Limb (tissue), 2 donors: ENCODE data around the gene FOXRED2.
"Not testable (repeated sequence)": the region's sequence is repeated elsewhere in the genome, so short reads cannot be mapped to it uniquely, and the experiment has no call there.

Source experiments
- DNase-seq, 2 donors: peaks; one replicate each; pipeline ENCODE4 v3.0.0-alpha.2; 2016; ENCODE audit errors: extremely low spot score in 2 of 2

Gene FOXRED2

DNA sequence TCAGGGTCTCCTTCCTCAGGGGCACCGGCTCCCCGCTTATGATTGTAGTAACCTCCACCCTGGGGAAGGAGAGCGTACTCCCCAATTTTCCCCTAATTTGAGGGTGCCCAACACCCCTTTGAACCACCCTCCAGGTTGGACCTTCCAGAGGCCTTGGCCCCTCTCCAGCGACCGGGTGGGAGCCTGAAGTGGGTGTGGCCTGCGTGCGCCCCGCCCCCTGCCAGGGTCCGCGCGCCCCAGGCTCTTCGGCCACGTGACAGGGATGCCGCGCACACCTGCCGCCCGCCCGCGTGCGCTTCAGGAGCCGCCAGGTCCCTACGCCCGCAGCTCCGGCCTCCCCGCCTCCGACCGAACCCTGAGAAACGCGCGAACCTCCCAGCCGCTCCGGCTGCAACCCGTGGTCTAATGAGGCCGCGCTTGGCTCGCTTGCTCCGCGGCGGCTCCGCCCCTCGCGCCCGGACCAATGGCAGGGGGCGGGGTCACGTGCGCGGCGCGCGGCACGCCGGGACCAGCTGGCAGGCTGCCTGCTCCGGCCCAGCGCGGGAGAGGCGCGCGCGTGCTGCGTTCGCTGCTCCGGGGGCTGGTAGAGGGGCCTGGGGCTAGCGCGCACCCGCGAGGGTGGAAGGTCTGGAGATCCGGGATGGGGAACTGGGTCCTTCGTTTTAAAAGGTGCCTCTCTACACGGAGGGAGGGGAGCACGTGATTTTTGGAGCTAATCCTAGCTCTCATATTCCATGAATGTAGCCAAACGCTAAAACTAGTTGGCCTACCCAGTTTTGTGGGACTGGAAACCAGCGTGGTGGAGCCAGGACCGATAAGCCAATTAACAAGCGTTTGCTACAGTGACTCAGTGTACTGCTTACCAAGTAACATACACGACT, at the start of gene FOXRED2:
Gene FOXRED2, minus strand, starts transcription at position 404 of the 881 bp plus-strand sequence. CDS start 618 bp downstream, outside the sequence.
- peak; percentile 90 to 95 for DNase-seq

DNA sequence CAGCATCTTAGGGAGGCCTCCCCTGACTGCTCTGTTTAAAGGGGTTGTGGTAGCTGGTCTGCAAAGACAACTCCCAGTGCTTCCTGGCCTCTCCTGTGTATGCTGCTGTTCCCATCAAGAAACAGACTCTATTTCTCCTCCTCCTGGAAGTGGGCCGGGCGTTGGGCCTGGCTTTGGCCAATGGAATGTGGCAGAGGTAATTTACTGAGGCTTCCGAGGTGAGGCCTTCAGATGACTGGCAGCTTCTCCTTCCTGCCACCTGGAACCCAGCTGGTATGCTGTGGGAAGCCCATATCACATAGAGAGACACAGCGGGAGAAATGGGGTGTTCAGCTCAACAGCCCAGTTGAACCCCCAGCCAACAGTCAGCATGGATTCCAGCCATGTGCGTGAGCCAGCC, 47.3 kb upstream of the FOXRED2 start:
- no peak for DNase-seq

DNA sequence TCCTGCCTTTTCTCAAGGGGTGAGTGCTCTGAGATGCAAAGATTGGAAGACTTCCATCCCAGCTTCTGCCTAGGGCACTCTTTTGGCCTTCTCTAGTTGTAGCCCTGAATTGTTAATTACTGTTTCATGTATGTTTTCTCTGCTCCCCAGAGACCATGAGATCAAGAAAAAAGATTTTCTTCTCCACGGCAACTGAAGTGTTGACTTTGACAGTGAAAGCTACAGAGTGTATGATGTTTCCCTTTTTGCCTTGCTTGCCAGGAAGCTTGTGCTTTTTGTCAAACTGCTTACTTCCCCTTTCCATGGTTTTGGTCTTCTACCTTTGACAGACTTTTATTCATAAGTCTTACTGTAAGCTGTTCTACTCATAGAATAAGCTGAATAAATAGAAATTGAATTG, 45.4 kb upstream of the FOXRED2 start:
- DNase-seq = no peak

DNA sequence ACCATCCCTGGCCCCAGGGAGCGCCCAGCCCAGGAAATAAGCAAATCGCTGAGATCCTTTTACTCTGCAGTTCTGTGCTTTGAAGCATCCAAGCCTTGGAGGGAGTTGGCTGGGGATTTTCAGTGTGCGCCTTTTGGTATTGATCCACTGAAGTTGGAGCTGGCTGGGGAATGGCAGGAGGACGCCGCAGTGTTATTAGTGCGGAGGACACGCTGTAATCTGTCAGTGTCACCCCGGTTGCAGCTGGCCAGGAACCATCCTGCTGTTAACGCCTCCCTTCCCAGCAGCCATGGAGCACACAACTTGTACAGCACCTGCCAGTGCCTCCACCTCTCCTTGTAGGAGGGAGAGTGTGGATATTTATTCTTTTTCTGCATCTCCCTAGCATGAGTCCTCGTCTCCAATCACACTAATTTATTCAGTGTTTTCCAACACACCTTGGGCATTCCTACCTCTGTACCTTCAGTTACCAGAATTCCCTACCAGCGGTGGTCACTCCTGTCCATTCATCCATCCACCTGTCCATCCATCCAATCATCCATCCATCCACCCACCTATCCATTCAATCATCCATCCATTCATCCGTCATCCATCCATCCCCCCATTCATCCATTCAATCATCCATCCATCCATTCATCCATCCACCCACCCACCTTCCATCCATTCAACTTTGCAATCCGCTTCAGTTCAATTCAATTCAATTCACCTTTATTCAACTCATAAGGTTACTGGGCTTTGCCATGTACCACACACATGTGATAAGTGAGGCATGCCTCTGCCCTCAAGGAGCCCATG, 44.1 kb upstream of the FOXRED2 start:
- no peak for DNase-seq

DNA sequence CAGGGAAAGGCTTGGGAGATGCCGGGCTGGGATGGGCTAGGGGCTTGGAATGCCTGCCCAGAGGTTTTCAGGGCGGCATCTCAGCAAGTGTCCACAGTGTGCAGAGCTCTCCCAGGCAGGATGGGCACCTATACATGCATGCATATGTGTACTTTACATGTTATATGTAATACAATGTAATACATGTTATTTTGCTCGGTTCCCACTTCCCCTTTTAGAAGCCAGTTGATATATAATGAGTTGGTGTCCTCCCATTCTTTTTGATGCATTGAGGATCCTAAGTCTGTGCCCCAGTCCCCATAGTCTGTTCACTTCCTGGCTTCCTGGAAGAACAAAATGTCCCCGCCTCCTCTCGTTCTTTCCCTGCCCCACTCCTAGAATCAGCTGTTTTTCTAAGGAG, 42.2 kb upstream of the FOXRED2 start:
- no peak for DNase-seq

DNA sequence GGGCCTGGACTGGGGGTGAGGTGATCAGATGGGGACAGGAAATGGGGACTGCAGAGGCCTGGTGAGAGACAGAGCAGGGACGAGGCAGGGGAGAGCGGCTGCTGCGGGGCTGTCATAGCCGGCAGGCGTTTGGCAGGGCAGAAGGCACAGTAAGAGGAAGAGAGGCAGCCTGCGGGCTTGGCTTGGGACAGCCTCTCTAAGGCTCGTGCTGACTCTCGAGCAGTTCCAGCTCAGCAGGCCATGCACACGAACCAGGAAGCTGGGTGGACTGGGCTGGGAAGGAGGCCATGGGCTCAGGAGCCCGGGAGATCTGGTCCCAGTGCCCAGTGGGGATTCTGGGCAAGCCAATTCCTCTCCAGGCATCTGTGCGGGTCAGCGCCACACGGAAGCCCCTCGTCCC, 41.8 kb upstream of the FOXRED2 start:
- no peak for DNase-seq

DNA sequence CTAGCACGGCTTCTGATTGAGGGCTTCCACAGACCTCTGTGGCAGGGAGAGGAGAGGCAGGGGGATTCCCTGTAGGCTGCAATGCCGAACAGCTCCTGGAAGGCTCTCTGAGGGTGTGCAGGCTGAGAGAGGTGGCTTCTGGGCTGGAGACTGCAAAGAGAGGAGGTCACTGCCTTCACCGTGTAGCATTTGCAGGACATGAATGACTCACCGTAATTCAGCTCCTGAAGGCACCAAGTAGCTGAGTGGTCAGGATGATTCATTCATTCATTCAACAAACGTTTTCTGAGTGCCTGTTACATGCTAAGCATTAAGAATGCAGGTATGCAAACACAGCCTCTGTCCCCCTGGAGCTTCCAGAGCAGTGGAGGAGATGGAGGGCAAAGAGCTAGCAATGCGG, 40.1 kb upstream of the FOXRED2 start:
- no peak for DNase-seq

DNA sequence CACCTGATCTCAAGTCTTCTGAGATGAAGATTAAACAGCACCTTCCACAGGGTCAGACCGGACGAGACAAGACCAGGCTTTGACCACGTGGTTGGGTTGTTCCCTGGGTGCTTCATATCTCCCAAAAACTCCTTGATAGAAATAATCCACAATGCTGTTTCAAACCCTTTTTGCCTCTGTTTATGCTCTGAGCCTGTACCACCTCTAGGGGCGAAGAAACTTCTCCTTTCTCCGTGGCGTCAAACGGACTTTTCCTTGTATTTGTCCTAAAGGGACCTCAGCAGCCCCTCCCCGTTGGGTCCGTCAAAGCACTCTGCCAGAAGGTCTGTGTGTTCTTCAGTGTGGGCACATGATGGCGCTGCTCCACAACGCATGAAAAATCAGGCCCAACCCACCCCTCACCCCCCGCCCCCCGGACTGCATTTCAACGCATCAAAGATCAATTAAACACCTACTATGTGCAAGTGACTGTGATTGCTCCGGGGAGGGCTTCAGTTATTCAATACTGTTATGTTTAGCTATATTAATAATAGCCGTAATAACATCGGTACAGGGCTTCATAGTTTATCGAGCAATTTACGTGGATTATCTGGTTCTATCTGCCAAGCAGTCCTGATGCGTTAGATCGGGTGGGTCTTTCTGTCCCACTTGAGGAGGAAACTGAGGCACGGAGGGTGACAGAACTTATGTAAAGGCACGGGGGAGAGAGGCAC, 39.4 kb upstream of the FOXRED2 start:
- peak; percentile 38 to 72 for DNase-seq

DNA sequence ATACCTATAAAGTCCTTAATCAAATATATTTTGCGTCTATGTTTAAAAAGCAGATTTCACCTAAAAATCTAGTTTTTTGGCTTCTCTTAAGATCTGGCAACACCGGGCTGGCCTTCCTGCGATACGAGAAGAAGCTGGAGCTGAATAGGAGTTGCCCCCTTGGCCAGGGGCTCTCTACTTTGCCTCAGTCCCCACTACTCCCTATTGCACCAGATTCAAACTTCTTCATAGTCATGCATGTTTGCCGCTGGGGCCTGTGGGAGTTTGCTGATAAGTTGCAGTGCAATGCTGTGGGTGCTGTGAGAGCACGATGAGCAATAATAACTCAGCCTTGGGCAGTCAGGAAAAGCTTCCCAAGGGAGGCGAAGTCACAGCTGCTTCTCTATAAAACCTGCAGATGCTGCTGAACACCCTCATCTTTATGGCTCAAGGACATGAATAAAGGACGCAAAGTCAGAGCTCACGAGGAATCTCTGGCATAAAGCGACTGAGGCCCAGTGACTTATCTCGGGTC, 37.3 kb upstream of the FOXRED2 start:
- no peak for DNase-seq

DNA sequence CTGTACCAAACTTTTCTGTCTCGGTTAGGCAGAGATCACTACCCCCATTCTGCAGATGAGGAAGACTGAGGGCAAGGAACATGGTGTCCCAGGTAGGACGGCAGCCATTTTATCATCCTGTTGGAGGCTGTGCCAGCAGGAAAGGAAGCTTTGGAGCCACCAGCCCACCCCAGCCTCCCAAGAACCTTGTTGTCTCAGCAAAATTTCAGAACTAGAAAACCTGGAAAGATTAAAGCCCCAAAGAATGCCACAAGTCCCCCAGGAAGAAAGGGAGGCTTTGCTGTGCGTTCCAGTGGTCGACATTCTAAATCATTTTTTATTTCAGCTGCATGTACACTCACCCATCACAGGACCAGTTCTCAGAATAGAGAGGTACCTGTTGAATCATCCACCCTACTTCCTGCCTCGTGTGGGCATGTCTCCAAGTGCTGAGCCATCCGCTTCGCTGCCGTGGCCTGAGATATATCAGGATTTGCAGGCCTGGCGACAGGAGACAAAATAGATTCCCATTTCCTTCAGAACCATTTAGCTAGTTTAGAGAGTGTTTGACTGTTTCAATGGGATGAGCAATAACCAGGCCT, 35.1 kb upstream of the FOXRED2 start:
- DNase-seq = no peak

DNA sequence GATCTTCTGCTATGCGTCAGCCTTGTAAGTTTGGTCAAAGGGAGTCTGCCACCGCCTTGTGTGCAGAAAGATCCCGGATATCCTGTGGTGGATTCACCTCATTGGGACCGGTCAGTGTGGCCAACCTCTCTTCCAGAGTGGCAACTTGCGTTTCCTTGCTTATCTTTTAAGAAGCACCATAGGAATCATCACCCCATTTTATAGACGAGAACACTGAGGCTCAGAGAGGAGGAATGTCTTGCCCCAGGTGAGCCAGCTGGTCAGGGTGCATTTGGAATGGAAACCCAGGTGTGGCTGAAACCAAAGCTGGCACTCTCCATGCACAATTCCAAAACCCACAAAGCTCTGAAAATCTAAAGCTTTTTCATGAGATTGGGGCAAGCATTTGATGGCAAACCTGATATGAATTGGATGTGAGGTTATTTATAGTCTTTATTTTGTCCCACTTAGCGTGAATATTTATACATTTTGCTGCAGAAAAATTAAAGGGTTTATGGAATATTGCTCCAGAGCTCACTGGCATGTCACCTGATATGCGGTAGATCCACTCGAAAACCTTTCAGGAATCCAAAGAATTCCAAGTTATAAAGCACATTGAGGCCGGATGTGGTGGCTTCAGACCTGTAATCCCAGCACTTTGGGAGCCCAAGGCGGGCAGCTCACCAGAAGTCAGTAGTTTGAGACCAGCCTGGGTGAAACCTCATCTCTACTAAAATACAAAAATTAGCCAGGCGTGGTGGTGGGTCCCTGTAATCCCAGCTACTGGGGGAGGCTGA, 34.2 kb upstream of the FOXRED2 start:
- DNase-seq = no peak

DNA sequence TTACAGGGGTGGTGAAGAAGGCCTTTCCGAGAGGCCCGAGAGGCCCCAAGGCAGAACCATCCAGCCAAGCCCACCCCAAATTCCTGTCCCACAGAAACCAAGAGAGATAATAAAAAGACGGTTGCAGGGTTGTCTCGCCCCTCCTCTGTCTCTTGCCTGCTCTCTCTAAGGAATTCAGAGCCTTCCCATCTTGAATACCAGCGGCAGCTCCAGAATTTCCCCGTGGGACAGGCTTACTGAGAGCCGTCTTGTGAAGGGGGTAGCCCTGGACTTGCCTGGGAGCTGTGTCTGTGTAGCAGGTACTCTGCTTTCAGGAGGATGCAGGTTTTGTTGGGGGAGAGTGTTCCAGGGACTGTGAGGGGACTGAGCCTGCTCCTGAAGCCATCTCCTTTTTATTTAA, 31.7 kb upstream of the FOXRED2 start:
- no peak for DNase-seq

DNA sequence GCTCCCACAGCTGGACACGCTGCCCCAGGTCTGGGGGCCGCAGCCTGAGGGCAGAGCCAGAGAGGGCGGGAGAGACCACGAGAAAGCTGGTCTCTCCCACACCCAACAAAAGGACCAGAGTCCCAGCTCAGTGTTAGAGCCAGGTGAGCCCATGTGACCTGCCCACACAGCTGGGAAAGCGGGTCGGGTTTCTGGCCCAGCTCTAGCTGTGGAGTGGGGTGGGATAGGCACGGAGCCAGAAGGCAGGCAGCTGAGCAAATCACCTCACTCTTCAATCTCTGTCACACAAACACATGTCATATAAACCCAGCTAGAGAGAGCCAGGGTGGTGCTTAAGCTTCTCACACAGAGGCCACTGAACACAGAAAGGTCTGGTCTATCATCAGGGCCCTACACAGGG, 29.9 kb upstream of the FOXRED2 start:
- peak in 1 of 2 donors; percentile 51 for DNase-seq

DNA sequence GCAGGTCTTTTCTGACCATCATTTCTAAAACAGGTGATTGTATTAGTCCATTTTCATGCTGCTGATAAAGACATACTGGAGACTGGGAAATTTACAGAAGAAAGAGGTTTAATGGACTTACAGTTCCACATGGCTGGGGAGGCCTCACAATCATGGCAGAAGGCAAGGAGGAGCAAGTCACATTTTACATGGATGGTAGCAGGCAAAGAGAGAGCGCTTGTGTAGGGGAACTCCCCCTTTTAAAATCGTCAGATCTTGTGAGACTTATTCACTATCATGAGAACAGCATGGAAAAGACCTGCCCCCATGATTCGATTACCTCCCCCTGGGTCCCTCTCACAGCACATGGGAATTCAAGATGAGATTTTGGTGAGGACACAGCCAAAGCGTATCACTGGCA, 26.5 kb upstream of the FOXRED2 start:
- DNase-seq = not testable (repeated sequence)

DNA sequence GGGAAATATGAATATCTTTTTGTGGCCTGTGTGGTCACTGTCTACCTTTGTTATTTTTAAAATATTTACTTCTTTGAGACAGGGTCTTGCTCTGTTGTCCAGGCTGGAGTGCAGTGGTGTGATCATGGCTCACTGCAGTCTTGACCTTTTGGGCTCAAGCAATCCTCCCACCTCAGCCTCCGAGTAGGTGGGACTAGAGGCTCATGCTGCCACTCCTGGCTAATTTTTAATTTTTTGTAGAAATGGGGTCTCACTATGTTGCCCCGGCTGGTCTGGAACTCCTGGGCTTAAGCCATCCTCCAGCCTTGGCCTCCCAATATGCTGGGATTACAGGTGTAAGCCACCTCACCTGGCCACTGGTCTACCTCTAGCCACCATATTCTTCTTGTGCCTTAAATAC, 25.6 kb upstream of the FOXRED2 start:
- DNase-seq = no peak

DNA sequence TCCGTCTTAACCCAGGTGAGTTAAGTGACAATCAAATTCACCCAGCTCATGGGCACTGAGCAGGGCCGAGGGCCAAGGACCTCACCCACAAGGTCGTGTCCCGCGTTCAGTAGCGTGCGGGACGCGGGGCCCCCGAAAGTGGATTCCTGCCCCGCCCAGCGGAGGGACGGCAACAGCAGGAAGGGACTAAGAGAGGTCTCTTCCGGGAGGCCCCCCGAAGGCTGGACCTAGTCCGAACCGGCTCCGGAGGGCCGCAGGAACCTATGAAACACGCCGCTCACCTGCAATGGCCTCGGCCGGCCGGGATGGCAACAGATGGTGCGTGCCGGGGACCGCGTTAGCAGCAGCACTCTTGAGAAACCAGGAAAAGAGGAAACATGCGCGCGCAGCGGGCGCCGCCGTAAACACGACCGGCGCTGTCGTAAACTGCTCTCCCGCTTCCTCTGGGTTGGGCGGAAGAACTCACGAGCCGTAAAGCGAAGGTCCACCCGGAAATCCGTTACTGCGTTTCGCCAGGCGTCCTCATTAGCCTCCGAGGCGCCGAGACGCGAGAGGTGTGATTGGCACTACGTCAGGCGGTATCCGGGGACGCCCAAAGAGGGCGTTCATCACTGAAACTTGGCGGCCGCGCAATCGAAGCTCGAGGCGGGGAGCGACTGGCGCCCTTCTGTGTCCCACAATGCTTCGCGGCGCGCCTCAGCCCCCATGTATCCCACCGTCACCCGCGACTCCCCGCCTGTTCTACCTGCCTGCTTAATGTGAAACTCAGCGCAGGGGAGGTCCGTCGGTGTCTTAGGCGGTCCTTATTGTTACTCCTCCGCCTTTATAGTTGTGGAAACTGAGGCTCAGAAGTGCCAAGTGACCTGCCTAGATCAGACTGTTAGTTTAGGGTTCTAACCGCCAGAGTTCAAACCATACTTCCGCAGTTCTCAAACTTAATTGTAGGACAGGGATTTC, 22.2 kb upstream of the FOXRED2 start, which contains the start of gene EIF3D:
Gene EIF3D, minus strand, starts transcription at position 372 of the 957 bp plus-strand sequence. CDS start 3,045 bp downstream, outside the sequence.
- DNase-seq = peak; percentile 97 to 99

DNA sequence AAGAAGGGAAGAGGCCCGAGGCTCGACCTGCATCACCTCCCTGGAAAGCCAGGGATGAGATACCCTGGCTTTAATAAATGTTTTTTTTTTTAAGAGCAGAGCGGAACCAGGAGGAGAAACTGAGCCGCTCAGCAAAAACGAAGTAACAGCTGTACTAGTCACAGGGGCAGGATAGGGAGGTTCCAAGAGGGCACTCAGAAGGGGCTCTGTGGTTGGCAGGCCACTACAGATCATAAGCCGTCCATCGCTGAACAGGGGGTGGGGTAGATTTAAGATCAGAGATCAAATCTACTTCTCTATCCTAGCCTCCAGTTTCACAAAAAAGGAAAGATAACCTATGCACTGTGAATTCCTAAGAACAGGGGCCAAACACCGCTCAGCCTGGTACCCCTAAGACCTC, 21.5 kb upstream of the FOXRED2 start:
- no peak for DNase-seq

DNA sequence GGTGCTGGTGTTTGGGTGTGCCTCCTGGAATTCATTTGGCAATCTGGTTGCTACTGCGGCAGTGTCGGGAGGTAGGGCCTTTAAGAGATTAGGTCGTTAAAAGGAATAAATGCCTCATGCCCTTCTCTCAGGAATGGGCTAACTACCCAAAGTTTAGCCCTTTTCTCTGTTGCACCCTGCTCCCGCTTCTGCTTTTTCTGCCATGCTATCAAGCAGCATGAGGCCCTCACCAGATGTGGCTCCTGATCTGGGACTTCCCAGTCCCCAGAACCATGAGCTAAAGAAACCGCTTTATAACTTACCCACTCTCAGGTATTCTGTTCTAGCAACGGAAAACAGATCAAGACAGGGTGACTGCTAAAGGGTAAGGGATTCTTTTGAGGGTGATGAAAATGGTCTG, 15.8 kb upstream of the FOXRED2 start:
- no peak for DNase-seq

DNA sequence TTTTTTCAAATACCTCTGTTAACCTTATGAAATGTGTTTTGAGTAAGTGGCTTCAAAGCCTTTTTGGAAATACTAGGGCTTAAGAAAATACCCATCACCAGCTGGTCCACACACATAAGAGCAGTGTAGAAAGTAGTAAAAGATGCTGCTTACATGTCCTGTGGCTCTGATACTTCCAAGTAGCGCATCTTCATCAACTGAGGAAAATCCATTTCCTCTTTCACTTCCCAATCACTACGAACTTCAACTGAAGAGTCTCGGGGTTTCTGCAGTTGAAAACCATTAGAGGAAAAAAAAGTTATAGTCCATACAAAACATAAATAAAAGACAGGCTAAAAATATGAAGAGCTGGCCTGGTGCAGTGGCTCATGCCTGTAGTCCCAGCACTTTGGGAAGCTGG, 13.6 kb upstream of the FOXRED2 start:
- DNase-seq = no peak
